Retina (tissue), 1 donor: ENCODE results near the gene RNF214.

Source experiments
- DNase-seq: peaks from one replicate; pipeline ENCODE4 v3.0.0-alpha.2; 2016

The RNF214 gene

GRCh38 chr11:117289795-117290194, 57.3 kb downstream of the RNF214 start:
- DNase-seq = no peak

GRCh38 chr11:117290809-117291396, 58.4 kb downstream of the RNF214 start, which contains the start of gene BACE1-AS:
TSS of gene BACE1-AS (plus strand) at chr11:117291346.
- no peak for DNase-seq

DNA sequence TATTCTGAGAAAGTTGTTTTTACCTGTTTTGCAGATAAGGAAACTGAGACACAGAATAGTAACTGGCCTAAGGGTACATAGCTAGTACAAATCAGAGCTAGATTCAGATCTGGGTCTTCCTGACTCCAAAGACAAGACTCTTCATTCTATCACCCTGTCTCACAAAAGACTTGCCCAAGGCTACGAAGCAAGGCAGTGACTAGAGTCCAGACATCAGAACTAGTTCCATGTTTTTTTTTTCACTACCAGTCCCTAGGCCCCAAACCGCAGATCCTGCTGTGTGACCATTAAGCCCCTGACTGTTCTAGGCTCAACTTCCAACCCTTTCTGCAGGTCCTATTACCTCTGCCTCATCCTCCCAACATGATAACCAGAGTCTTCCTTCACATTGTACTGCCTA, 60.1 kb downstream of the RNF214 start:
- DNase-seq = no peak

DNA sequence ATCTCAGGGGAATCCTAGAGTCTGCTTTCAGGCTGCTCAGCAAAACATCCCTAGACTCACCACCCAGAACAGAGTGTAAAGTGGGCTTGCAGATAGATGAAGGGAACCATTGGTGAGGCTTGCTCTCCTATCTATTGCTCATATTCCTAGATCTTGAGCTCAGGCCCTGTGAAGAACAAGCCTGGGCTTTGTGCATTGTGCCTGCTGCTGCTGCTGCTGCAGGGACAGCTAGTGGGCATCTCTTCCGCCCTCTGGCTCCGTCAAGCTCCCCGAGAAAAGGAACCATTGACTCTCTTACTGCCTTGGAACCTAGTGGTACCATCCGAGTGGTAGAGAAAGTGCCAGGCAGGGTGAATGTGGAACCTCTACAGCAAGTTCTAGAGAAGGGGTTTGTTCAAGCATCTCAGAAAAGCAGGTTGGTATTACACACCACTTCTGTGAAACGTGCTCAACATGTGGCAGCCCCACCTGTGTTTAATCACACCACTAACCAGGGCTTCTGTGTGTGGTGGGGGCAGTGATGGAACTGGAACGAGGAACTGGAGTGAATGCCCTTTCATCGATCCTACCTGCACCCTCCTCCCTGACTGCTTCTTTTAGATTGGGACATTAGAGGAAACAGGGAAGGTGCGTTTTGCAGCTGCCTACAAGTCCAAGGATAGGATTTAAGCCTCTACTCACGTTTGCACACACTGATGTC, 63.1 kb downstream of the RNF214 start:
- DNase-seq = no peak

DNA sequence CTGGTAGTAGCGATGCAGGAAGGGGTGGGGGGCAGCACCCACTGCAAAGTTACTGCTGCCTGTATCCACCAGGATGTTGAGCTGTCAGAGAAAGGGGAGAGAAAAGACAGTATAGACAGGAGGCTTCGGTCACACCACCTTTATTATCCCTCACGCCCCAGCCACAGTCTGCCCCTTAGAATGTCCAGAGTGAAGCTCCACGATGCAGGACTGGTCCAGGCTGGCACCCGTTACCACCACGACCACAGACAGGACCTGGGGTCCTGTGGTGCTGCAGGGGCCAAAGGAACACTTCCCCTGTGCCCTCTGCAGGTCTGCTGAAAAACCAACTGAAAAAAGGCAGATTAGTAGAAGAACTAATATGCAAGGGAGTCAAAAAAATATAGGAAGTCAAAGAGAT, 64.4 kb downstream of the RNF214 start:
- DNase-seq = no peak

DNA sequence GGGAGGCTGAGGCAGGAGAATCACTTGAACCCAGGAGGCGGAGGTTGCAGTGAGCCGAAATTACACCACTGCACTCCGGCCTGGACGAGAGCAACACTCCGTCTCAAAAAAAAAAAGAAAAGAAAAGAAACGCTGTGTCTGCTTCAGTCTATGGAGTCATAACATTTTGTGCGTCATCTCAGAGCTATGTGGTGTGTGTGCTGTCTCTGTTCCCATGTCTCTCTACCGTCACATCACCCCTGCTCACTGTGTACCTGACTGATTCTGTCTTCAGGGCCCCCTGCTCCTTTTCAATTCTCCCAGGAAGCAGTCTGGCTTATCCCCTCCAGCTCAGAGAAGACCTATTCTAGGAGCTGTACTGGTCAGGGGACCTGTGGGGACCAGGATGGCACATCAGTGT, 65.7 kb downstream of the RNF214 start:
- no peak for DNase-seq

- peak; percentile 77 for DNase-seq
These were observed 67.1 kb downstream of the RNF214 start for GRCh38 chr11:117299351-117300282.

DNA sequence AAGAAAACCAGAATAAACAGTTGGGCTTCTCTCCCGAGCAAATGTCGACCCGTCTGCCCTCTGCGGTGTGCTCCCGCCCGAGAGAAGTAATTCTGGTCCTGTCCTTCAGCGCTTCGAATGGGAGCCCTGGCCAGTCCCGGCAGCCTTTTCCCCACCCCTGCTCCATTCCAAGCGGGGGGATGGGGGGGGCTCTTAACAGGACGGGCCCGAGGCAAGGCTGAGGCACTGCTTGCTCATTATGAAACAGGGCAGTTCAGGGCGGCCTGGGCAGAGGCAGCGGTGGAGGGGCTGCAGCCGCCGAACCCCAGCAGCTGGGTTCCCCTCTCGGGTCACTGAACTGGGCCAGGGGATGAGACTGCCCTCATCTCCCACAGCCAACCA, 67.8 kb downstream of the RNF214 start:
- peak; percentile 82 for DNase-seq

DNA sequence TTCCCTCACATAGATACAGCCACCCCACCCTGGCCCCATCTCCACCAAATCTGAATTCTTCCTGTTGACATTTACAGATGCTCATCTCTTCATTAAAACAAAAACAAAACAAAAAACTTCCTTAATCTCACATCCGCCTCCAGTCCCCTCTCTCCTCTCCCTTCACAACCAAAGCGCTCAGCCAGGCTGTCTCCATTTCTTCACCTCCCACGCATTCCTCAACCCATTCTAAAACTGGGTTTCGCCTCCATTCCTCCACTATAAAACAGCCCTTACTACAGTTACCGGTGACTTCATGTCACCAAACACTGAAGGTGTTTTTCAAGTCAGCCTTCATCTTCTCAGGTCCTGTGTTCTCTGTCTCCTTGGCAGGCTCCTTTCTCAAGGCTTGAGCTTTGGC, 68.3 kb downstream of the RNF214 start:
- DNase-seq = no peak

DNA sequence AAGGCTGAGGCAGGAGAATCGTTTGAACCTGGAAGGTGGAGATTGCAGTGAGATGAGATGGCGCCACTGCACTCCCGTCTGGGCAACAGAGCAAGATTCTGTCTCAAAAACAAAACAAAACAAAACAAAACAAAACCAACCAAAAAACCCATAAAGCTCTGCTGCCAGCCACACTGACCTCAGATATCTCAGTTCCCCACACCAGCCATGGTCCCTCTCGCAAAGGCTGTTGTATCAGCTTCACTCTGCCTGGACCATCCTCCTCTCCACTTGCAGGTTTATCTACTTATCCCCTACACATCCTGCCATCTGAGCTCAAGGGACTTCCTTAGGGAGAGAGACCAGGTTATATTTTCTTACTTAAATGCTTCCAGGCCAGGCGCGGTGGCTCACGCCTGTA, 69.8 kb downstream of the RNF214 start:
- DNase-seq = no peak

DNA sequence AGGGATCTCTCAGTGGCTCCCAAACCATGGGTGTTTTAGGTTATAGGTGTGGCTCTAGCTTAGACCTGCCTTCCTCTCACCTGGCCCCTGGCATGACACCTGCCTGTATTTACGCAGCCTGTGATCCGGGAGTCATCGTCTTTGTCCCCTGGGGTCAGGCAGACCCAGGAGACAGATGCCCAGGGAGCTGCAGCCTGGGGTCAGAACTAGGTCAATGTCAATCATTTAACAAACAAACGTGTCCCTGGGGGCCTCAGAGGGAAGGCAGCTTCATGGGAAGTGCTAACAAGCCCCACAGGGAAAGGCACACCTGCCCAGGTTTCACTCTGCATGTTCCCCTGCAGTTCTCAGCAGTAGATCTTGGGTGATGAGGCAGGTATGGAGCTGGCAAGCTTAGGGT, 70.6 kb downstream of the RNF214 start:
- no peak for DNase-seq

DNA sequence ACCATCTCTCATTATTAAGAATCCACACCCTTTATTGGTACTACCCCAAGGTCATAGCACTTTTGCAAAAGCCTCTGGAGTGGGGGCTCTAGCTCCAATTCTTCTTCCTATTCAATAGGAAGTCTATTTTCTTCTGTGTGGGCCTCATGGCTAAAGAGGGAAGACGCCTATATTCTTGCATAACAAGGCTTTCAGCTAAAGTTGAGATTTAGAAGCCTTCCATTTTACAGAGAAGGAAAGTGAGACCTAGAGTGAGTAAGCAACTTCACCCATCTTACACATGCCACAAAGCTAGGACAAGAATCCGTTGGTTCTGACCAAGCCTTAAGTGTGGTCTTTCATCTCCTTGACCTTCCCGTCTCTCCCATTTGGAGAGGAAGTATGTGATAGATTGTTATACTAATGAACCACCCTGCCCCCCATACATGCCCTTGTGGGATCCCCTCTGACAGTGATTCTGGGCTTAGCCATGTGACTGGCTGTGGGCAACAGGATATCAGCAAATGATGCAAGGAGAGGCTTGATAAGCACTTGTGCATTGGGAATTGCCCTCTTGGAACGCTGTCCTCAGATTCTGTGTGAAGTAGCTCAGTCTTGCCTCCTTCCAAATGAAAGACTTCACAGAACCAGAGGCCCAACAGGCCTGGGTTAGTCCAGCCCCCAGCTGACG, 71.3 kb downstream of the RNF214 start:
- DNase-seq = no peak

- no peak for DNase-seq
These were observed 72.7 kb downstream of the RNF214 start for GRCh38 chr11:117305145-117305544.

DNA sequence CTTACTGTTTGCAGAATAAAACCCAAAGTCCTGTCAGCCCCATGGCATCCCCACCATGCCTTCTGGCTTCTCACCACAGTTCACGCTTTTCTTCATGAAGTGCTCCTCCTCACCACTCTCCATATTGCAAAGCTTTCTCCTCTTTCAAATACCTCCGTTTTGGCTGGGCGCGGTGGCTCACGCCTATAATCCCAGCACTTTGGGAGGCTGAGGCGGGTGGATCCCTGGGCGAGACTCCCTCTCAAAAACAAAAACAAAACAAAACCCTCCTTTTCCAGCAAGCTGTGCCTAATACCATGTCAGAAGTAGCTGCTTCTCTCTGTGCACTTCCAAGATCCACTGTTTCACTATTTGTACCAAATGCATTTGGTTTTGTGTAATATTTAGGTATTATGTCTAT, 76.8 kb downstream of the RNF214 start:
- DNase-seq = no peak

DNA sequence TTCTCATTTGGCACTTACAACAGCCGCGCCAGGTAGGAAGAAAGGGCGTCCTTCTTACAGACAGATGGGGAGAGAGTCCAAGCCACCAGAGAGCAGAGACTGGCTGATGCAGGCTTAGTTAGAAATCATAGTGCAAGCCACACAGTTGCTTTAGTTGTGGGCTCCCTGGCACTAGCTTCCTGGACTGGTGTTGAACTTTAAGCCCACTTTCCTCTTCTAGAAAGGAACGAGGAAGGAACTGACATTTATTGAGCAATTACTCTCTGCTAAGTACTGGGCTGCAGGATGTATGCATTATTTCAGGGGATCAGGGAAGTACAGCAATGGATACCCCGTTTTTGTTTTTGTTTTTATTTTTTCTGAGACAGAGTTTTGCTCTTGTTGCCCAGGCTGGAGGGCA, 80.6 kb downstream of the RNF214 start:
- no peak for DNase-seq

GRCh38 chr11:117313828-117314768, 81.6 kb downstream of the RNF214 start:
- no peak for DNase-seq

DNA sequence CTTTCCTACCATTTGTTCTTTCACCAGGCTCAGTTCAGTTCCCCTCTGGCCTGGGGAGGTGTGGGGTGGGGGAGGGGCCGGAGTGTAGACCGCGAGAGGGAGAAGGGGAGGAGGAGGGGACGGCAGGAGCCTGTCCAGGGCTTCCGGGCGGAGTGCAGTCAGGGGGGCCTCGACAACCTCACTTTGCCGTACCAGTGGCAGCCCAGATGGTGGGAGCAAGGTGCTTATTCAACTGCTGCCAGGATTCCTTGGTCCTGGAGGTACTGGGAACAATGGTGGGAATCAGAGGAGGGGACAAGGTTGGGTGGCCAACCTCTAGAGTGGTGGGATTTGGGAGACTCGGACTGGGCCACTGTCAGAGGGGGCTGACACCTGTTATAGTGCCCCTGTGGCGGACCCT, 82.4 kb downstream of the RNF214 start:
- DNase-seq = no peak

DNA sequence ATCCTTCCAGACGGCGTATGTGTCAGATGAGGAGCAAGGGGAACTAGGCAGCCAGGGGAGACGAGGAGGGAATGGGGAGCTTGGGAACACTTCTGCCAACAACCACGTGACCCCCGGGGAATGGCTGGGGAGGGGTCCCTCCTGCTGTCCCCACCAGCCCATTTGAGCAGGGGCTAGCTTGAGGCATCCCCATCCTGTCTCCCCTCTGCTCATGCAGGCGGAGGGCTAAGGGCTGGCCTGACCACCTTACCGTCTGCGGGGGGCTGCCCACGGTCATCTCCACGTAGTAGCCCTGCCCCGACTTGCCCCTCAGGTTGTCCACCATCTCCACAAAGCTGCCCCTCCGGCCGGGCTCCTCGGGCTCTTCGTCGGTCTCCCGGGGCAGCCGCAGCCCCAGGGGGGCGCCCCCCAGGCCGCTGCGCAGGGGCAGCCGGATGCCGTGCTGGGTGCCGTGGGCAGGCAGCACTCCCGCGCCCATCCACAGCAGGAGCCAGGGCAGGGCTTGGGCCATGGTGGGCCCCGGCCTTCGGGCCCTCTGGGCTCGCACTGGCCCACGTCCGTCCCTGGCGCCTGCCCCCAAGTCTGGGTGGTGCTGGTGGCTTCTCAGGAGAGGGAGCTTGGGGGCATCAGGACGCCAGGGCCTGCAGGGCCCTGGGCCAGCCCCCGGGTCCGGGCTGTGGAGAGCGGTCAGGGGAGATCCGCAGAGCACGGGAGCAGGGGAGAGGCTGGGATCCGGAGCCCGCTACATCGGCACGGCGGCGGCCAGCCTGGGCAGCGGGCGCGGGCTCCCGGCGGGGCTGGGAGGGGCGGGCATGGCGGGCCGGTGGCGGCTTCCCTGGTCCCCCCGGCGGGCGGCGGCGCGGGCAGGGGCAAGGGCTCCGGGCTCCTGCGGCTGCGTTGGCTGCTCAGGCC, 83.1 kb downstream of the RNF214 start:
- no peak for DNase-seq

DNA sequence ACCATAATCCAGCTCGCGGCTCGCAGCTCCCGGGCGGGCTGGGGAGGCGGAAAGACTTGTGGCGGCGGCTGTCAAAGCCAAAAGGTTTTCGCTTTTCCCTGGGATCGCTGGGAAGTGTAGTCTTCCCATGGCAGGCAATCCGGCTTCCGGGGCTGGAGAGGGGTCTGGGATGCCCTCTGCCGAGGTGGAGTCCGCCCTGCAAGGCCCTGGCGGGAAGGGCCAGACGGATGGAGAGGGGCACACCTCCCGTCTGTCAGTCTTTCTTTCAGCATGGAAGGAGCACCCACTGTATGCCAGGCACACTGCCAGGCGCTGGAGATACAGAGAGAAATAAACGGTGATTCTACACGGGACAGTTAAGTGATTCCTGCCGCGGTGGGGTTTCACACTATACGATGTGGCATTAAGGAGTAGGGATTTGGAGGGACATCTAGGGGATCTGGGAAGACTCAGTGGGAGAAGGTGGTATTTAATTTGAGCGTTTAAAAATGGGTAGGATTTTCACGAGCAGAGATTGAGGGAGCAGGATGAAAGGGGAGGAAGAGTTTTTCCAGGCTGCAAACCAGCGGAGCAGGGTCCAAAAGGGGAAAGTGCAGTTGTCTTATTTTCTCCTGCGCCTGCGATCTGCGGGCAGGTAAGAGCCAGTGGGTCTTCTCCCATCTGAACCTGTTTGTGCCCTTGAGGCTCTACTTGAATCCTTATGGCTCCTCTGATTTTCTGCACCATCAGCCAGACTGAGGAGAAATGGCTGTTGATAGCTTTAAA, 83.9 kb downstream of the RNF214 start, which contains the start of gene BACE1:
Gene BACE1 (minus strand): TSS at position 60 of the 765 bp plus-strand sequence. CDS start 461 bp downstream, outside the sequence.
- DNase-seq = peak; percentile 90

GRCh38 chr11:117318738-117319137, 86.3 kb downstream of the RNF214 start:
- DNase-seq = no peak
